GM21576 (cell line): Measurements from ENCODE around the gene CYP1B1.
A peak's percentile ranks its signal among the peaks of the same experiment; 100 is the strongest.
"Not testable (repeated sequence)": the region's sequence is repeated elsewhere in the genome, so short reads cannot be mapped to it uniquely, and the experiment has no call there.

ENCODE experiments used
- ATAC-seq: cut with Tn5 transposase; IDR thresholded peaks from one replicate; pipeline ENCODE4 v1.9.1; 2021; ENCODE audit warnings: mild to moderate bottlenecking, moderate library complexity; ENCODE audit not compliant: unreplicated experiment

The CYP1B1 gene

GRCh38 chr2:38037757-38038621, 38.0 kb downstream of the CYP1B1 start:
- ATAC-seq: peak; percentile 64

- ATAC-seq: no peak
Observed at GRCh38 chr2:38037325-38037724, 38.6 kb downstream of the CYP1B1 start.

- no peak for ATAC-seq
Observed at GRCh38 chr2:38035968-38036367, 40.0 kb downstream of the CYP1B1 start.

GRCh38 chr2:38033646-38034045, 42.3 kb downstream of the CYP1B1 start:
- ATAC-seq: no peak

GRCh38 chr2:38032946-38033345, 43.0 kb downstream of the CYP1B1 start:
- no peak for ATAC-seq

GRCh38 chr2:38030635-38031355, 45.2 kb downstream of the CYP1B1 start:
- ATAC-seq: no peak

- ATAC-seq: no peak
Observed at GRCh38 chr2:38029512-38029911, 46.4 kb downstream of the CYP1B1 start.

GRCh38 chr2:38028829-38029228, 47.1 kb downstream of the CYP1B1 start:
- no peak for ATAC-seq

- no peak for ATAC-seq
Observed at GRCh38 chr2:38026846-38027245, 49.1 kb downstream of the CYP1B1 start.

- no peak for ATAC-seq
Observed at GRCh38 chr2:38021589-38021988, 54.4 kb downstream of the CYP1B1 start.

GRCh38 chr2:38020359-38021069, 55.4 kb downstream of the CYP1B1 start:
- ATAC-seq: not testable (repeated sequence)

- ATAC-seq: no peak
Observed at GRCh38 chr2:38017836-38018235, 58.1 kb downstream of the CYP1B1 start.
